Suppressor macrophage (primary cell): ENCODE measurements around the gene RNF144A.
"Not testable (repeated sequence)": the region's sequence is repeated elsewhere in the genome, so short reads cannot be mapped to it uniquely, and the experiment has no call there.

Source experiments
- DNase-seq, 4 experiments: peaks; one replicate each; pipeline ENCODE4 v3.0.0-alpha.2; 2020 to 2022

RNF144A gene

GRCh38 chr2:6972067-6972710 lies 55.0 kb downstream of the RNF144A start:
- DNase-seq, result no peak

- DNase-seq, result no peak
Measured at GRCh38 chr2:6973895-6974545, 56.8 kb downstream of the RNF144A start.

DNA sequence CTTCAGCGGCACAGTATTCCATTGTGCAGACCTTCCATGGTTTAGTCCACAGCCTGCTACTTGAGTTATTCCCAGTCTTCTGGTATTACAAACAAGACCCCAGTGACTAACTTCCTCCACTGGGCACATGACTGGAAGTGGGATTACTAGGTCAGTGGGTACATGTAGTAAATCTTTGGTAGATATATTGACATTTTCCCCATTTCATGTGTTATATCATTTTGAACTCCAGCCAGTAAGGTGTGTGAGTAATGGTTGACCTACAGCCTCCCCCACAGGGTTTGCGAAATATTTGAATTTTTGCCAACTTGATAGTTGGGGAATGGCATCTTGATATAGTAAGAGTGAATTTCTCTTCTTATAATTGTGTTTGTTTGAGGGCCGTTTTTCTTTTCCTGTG lies 58.8 kb downstream of the RNF144A start:
- DNase-seq, result peak in 3 of 4 experiments; percentile 7 to 43 (median 18)

DNA sequence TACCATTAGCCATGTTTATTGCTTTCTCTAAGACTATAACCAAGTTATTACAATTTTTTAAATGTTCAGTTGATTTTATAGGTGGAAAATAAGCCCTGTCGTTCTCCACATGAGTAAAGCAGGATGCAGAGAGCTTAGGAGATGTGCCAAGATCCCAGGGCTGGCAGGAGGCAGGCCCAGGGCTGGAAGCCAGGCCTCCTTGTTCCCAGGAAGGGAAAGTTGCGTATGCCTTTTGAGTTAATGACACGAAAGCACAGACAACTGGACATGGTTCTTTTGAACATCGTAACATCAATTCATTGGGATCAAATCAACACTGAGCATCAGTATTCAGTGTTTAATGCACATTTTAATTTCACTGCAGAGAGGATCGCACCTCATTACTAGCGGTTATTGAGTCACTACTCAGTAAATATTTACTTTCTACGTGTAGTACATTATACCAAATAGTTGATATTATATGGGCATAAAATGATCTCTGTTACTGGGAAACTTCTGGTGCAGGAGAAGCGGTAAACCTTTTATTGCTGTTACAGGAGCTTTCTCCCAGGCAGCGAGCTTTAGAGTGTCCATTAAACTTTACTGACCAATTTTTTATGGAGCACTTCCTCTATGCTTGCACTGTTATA lies 60.0 kb downstream of the RNF144A start:
- no peak for DNase-seq

DNA sequence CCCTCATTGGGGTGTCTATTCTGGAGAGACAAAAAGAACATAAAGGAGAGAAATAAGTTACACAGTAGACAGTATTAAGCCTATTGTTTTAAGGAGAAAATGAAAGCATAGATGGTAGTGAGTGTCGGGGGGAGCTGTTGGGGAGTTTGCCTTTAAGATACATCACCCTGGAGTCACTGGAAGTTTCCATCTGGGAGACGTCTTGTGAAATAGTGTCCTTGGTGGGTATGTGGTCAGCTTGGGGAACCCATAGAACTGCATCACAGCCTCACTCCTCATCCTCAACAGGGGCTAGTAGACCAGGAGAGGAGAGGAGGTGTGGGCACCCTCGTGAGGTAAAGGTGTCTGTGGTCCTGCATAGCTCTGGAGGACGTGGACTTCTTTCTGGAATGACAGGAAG lies 60.6 kb downstream of the RNF144A start:
- no peak for DNase-seq

DNA sequence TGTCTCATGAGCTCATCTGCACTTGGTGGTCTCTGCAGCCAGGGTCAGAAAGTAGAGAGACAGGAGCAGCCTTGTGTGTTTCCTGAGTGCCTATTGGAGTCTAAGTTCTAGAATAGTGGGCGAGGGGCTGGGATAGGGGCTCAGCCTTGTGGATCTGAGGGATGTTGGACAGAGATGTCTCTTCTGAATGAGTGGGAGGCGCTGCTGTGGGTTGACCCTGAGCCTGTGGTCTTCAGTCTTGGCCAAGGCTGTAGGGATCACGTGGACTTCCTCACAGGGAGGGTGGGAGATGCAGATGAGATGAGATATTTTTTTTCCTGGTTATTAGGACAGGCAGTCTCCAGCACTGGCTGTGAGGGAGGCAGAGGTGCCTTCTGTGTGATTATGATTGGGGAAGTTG lies 61.8 kb downstream of the RNF144A start:
- no peak for DNase-seq

DNA sequence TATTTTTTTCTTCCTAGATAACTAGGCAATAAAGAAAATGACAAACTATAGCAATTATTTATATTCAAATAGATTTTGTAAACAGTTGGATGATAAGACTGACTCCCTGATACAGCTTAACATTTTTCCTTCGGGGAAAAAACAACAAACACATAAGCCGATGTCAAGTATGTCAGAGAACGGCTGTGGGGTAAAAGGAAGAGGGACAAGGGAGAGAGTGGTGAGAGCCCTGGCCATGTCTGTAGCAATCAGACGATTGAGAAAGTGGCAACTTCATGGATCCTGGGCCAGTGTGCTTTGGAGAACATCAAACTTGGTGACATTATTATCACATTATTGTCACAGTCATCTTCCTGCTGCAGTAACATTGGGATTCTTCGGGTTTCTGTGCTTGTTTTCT lies 65.2 kb downstream of the RNF144A start:
- peak in 1 of 4 experiments; percentile 4 for DNase-seq

GRCh38 chr2:6982934-6983589 lies 65.8 kb downstream of the RNF144A start:
- DNase-seq, result no peak

DNA sequence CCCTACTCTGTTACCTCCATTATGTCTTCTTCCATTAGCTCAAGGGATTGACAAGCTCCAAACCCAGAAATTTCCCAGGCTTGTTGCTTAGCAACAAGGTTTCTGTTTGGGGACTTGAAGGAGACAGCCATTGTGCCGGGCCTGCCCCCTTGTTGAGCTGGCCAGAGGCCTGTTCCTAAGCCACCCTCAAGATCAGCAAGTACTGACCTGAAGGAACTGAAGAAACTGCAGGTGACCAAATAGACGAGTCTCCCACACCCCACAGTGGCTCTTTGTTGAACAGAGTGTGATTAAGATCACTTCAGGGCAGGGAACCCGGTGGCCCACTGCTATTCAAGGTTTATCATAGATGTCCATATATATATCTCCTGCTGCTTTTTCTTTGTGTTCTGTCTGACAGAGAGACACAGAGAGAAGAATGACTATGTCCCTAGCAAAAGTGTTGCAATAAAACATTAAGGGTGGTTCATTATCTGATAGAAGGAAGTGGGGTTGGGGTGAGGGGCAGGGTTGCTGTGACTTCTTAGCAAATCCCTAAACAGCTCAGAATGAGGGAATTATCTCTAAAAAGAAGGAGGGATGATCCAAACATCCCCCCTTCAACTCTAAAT lies 69.2 kb downstream of the RNF144A start:
- peak in 3 of 4 experiments; percentile 52 to 55 (median 55) for DNase-seq

- DNase-seq, result no peak
Measured at GRCh38 chr2:6986912-6987361, 69.7 kb downstream of the RNF144A start.

GRCh38 chr2:6990871-6991270 lies 73.7 kb downstream of the RNF144A start:
- no peak for DNase-seq

- no peak for DNase-seq
Measured at GRCh38 chr2:6992794-6993228, 75.6 kb downstream of the RNF144A start.

DNA sequence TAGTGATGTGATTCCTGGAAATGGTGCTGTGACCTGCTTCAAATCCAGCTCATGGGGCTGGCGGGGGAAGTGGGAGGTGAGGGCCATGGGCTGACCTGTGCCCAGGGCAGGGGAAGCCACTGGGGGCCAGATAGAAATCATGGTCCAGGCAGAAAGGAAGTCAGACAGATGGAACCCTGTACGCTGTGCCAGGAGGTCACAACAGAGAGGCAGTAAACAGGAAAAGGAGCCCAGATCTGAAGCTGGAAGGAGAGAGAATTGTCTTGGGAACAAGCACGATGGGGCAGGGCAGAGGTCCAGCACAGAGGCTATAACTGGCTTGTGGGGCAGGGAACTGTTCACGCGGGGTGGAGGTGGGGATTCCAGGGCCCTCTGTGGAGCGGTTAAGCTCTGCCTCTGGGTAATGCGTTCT lies 76.0 kb downstream of the RNF144A start:
- no peak for DNase-seq

- peak in 3 of 4 experiments; percentile 34 to 62 (median 62) for DNase-seq
Measured at GRCh38 chr2:6993936-6994335, 76.7 kb downstream of the RNF144A start.

DNA sequence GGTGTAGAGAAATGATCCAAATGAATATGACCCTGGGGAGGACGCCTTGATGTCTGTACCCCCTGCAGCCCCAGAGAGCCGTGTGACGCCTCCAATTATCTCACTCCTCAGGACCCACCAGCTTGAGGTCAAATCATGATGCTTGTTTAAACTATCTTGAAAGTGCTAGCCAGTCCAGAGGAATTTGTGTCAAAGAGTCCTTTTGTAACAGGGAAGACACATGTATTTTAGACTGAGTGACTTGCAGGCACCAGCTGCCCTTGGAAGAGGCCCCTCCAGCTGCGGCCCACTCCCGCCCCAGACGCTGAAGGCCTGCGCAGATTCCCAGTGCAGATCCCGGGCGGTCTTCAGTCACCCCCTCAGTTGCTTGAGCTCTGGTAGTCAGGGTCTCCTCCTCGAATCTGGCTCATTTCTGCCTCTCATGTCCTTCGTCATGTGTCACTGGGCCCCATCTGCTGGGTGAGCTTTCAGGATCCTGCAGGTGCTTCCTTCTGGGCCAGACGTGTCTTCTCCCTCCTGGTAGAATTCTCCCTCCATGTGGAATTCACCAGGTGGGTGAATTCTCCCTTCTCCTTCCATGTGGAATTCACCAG lies 77.4 kb downstream of the RNF144A start:
- no peak for DNase-seq

GRCh38 chr2:6995391-6996097 lies 78.3 kb downstream of the RNF144A start:
- DNase-seq, result no peak

- peak in 3 of 4 experiments; percentile 17 to 40 (median 37) for DNase-seq
Measured at GRCh38 chr2:6999211-6999877, 82.1 kb downstream of the RNF144A start.

- not testable (repeated sequence) for DNase-seq
Measured at GRCh38 chr2:7001395-7001794, 84.2 kb downstream of the RNF144A start.

- peak in 1 of 4 experiments; percentile 24 for DNase-seq
Measured at GRCh38 chr2:7003895-7004294, 86.7 kb downstream of the RNF144A start.

GRCh38 chr2:7004636-7005035 lies 87.4 kb downstream of the RNF144A start:
- peak; percentile 55 to 84 (median 70) for DNase-seq

DNA sequence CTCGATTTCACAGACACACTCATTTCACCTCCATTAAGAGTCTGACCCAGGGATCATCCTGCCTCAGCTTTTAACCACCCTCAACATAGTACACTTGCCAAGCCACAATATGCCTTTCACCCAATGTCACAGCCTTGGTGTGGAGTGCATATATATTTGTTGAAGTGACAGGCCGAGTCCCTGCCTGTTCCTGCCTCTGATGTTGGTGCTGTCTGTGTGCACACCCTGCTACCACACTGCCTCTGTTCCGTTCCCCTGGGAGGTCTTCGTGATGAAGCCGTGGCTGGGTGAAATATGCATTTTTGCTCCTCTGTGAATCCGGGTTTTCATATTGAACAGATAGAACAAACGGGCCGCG lies 90.3 kb downstream of the RNF144A start:
- no peak for DNase-seq
